B cell (primary cell): ENCODE measurements around the gene KHDC4. TPM values are rescaled to one million over a fixed set of nuclear protein-coding genes. Genes with fewer than 3 reads are reported as not detected.

Experiments used
- ATAC-seq: fragments of 200-7000 bp; cut with Tn5 transposase; one replicate; pipeline ENCODE4 v1.10.0; 2021; ENCODE audit warnings: low read depth, mild to moderate bottlenecking, moderate number of reproducible peaks, moderate library complexity
- CTCF ChIA-PET: fragments of 350-600 bp; sonication (Branson Sonifier 250); formaldehyde crosslinking; loops from one replicate; lab custom pipeline; 2021; ENCODE audit warnings: antibody characterized with exemption, inconsistent platforms; lab: Charles Lee
- POLR2A ChIA-PET: fragments of 350-600 bp; sonication (Branson Sonifier 250); formaldehyde crosslinking; loops from one replicate; lab custom pipeline; 2021; ENCODE audit warnings: antibody characterized with exemption; lab: Charles Lee
- DNase-seq: peaks from one replicate; pipeline ENCODE4 v3.0.0; 2013
- H2AFZ ChIP-seq: 2 replicates; pipeline ENCODE4 v1.6.1; 2012; ENCODE audit warnings: mild to moderate bottlenecking, low read depth, low read length; ENCODE audit not compliant: insufficient read depth, poor library complexity, severe bottlenecking
- H3K27ac ChIP-seq, 2 donors: 1 replicate in 1 of 2; 2 replicates in 1 of 2; pipeline ENCODE4 v1.5.1; 2012 to 2013; ENCODE audit warnings: low read length in 2 of 2, mild to moderate bottlenecking in 2 of 2, moderate library complexity in 1 of 2
- H3K27me3 ChIP-seq, 4 experiments: fragments of 200-600 bp in 1 of 4; sonication (generic) in 1 of 4; replicated peaks in 1 of 4; 1 replicate in 2 of 4; 2 replicates in 2 of 4; pipeline versions ENCODE4 v1.6.1 to v1.7.0; 2013 to 2016; ENCODE audit warnings: low read length in 3 of 4, mild to moderate bottlenecking in 2 of 4, mixed read lengths in 1 of 4, moderate library complexity in 1 of 4; ENCODE audit not compliant: insufficient read depth in 4 of 4, control insufficient read depth in 3 of 4; ENCODE audit errors: control extremely low read depth in 1 of 4
- H3K36me3 ChIP-seq, 2 experiments: replicated peaks in 1 of 2; 1 replicate in 1 of 2; 2 replicates in 1 of 2; pipeline versions ENCODE4 v1.6.1 to v1.7.1; 2013; ENCODE audit warnings: low read length in 1 of 2; ENCODE audit not compliant: insufficient read depth in 2 of 2, control insufficient read depth in 1 of 2; ENCODE audit errors: control extremely low read depth in 1 of 2, extremely low read depth in 1 of 2
- H3K4me1 ChIP-seq, 2 donors: fragments of 200-600 bp in 1 of 2; sonication (generic) in 1 of 2; 1 replicate in 1 of 2; 2 replicates in 1 of 2; pipeline versions ENCODE4 v1.5.1 to v1.6.1; 2013 to 2017; ENCODE audit warnings: low read length in 2 of 2; ENCODE audit not compliant: control insufficient read depth in 2 of 2, insufficient read depth in 2 of 2
- H3K4me2 ChIP-seq: replicated peaks from 2 replicates; pipeline ENCODE3; 2012; ENCODE audit warnings: mild to moderate bottlenecking, low read depth, low read length; ENCODE audit not compliant: poor library complexity, severe bottlenecking
- H3K4me3 ChIP-seq, 5 experiments: fragments of 200-600 bp in 1 of 5; sonication (generic) in 1 of 5; 1 replicate in 3 of 5; 2 replicates in 2 of 5; pipeline versions ENCODE4 v1.5.1 to v1.7.0; 2011 to 2016; ENCODE audit warnings: low read length in 4 of 5, mild to moderate bottlenecking in 4 of 5, low read depth in 2 of 5, control low read depth in 1 of 5, moderate library complexity in 1 of 5; ENCODE audit not compliant: insufficient read depth in 1 of 5; ENCODE audit errors: control extremely low read depth in 1 of 5, extremely low read depth in 1 of 5
- H3K79me2 ChIP-seq: fragments of 200-600 bp; sonication (generic); one replicate; pipeline ENCODE4 v1.6.0; 2016; ENCODE audit warnings: low read length; ENCODE audit not compliant: control insufficient read depth, insufficient read depth
- H3K9ac ChIP-seq: fragments of 200-600 bp; sonication (generic); 2 replicates; pipeline ENCODE4 v1.6.1; 2017; ENCODE audit warnings: mild to moderate bottlenecking, low read length, moderate library complexity
- H3K9me3 ChIP-seq, 3 donors: one replicate each; pipeline versions ENCODE4 v1.6.1 to v1.7.1; 2013; ENCODE audit warnings: low read length in 2 of 3; ENCODE audit not compliant: control insufficient read depth in 2 of 3, insufficient read depth in 1 of 3; ENCODE audit errors: control extremely low read depth in 1 of 3
- H4K20me1 ChIP-seq: 2 replicates; pipeline ENCODE4 v1.6.0; 2012; ENCODE audit warnings: mild to moderate bottlenecking, low read length; ENCODE audit not compliant: insufficient read depth, control insufficient read depth, poor library complexity, severe bottlenecking
- H3K27ac Mint-ChIP-seq: one replicate; pipeline ENCODE4 v1.8.0; 2021; ENCODE audit warnings: mixed read lengths
- H3K27me3 Mint-ChIP-seq: one replicate; pipeline ENCODE4 v1.8.0; 2021; ENCODE audit warnings: mixed read lengths
- H3K4me1 Mint-ChIP-seq: one replicate; pipeline ENCODE4 v1.8.0; 2021; ENCODE audit warnings: mixed read lengths
- H3K4me3 Mint-ChIP-seq: one replicate; pipeline ENCODE4 v1.8.0; 2021; ENCODE audit warnings: mixed read lengths
- H3K9me3 Mint-ChIP-seq: one replicate; pipeline ENCODE4 v1.8.0; 2022; ENCODE audit warnings: mixed read lengths; ENCODE audit not compliant: insufficient read depth
- CTCF ChIP-seq: fragments of 200-600 bp; IDR thresholded peaks from one replicate; pipeline ENCODE4 v1.8.0; 2022; ENCODE audit warnings: antibody characterized with exemption, mild to moderate bottlenecking
- EZH2 ChIP-seq: IDR thresholded peaks from 2 replicates; pipeline ENCODE4 v1.6.1; 2012; ENCODE audit warnings: borderline replicate concordance, low read depth, mild to moderate bottlenecking, moderate library complexity, low read length; ENCODE audit not compliant: insufficient read depth, poor library complexity, severe bottlenecking
- WGBS: methylation state at CpG from one replicate; pipeline ENCODE4 v1.1.5; 2013; ENCODE audit warnings: missing lambda C conversion rate; ENCODE audit not compliant: insufficient coverage; 5-methylcytosine and 5-hydroxymethylcytosine counted together
- intact Hi-C: fragments of 100-400 bp; cut with micrococcal nuclease; formaldehyde crosslinking; loops from one replicate; pipeline ENCODE4 v1.10.0; 2022
- polyA plus RNA-seq: library from polyadenylated mRNA; depleted of rRNA; stranded (reverse); fragments of >200 nt; gene quantifications from 2 replicates; pipeline ENCODE4 v1.2.3, GENCODE V29; 2012
- total RNA-seq, 2 donors: library from RNA; stranded (reverse); fragments of 120-200 nt in 1 of 2; gene quantifications; 1 replicate in 1 of 2; 2 replicates in 1 of 2; pipeline versions ENCODE4 v1.2.3 to v1.2.4, GENCODE V29; 2013 to 2022

The KHDC4 gene
- total and polyA plus RNA-seq, 2 donors (not counting 1 experiment from before 2014, with no cell fraction given), result 51.3 to 122 TPM

- Mint-ChIP-seq H3K4me3 (no peak overlapping the region), H3K27ac (no peak overlapping the region), H3K27me3 (no peaks in the 10 kb centered on the region), H3K4me1 (peaks cover under 1% of the 10 kb centered on the region), H3K9me3 (no peaks in the 10 kb centered on the region)
- DNase-seq (no peak), ATAC-seq (no peak)
- H3K9me3 ChIP-seq, result no peaks in the 10 kb centered on the region
- no peaks in the 10 kb centered on the region for H3K27me3 ChIP-seq
- H2AFZ ChIP-seq, result no peak overlapping the region
- intact Hi-C loops, result no loop called here
- 100% methylated on average over 6 of the region's 12 CpGs for WGBS
- H3K79me2 ChIP-seq, result peaks cover 7% of the 10 kb centered on the region
- no peaks in the 10 kb centered on the region for H3K4me1 ChIP-seq
- H3K36me3 ChIP-seq, result peaks cover 4 to 74% of the 10 kb centered on the region in 2 experiments
- no peaks in the 10 kb centered on the region for H4K20me1 ChIP-seq
- POLR2A ChIA-PET, result no interaction called here
- no peak overlapping the region for H3K4me3 ChIP-seq
- no peak overlapping the region for H3K4me2 ChIP-seq
- no peak overlapping the region for H3K27ac ChIP-seq
- CTCF ChIA-PET, result no interaction called here
- TF ChIP-seq CTCF, result no peak
- TF ChIP-seq EZH2, result no peak
- H3K9ac ChIP-seq, result no peak overlapping the region
Observed at GRCh38 chr1:155904261-155904660, 30.0 kb downstream of the KHDC4 start.

GRCh38 chr1:155900161-155900560 lies 34.1 kb downstream of the KHDC4 start:
- no peaks in the 10 kb centered on the region for H3K9me3 Mint-ChIP-seq
- no peak overlapping the region for H3K4me3 Mint-ChIP-seq
- Histone ChIP-seq H3K4me2 (no peak overlapping the region), H3K9me3 (no peaks in the 10 kb centered on the region), H3K9ac (no peak overlapping the region), H2AFZ (no peak overlapping the region), H3K27me3 (no peaks in the 10 kb centered on the region), H3K4me1 (no peaks in the 10 kb centered on the region), H4K20me1 (no peaks in the 10 kb centered on the region), H3K36me3 (peaks cover 5 to 60% of the 10 kb centered on the region in 2 experiments), H3K79me2 (no peaks in the 10 kb centered on the region), H3K4me3 (no peak overlapping the region), H3K27ac (no peak overlapping the region)
- intact Hi-C loops, result no loop called here
- ATAC-seq (no peak), DNase-seq (no peak)
- H3K27ac Mint-ChIP-seq, result no peak overlapping the region
- 100% methylated on average over 1 of the region's 4 CpGs for WGBS
- H3K4me1 Mint-ChIP-seq, result no peaks in the 10 kb centered on the region
- no peaks in the 10 kb centered on the region for H3K27me3 Mint-ChIP-seq
- ChIA-PET CTCF (no interaction called here), POLR2A (no interaction called here)
- no peak for TF ChIP-seq EZH2
- TF ChIP-seq CTCF, result no peak
